HepG2 (cell line): ENCODE results near the gene BAIAP2L2. TPM values are rescaled to one million over a fixed set of nuclear protein-coding genes. Genes with fewer than 3 reads are reported as not detected.

Experiments used
- ATAC-seq: fragments of 200-7000 bp; cut with Tn5 transposase; 3 replicates; pipeline ENCODE4 v1.9.1; 2020; ENCODE audit warnings: mild to moderate bottlenecking, moderate library complexity
- BruUV-seq: library from RNA; stranded (reverse); fragments of 400-500 nt; replicated peaks from 2 replicates; lab custom pipeline; 2021; lab: Mats Ljungman, UMichigan
- CTCF ChIA-PET: fragments of 300-600 bp; formaldehyde crosslinking; extraction: SDS; loops from one replicate; lab custom pipeline; 2021; ENCODE audit warnings: low total read pairs, inconsistent platforms, low intra/inter-chr PET ratio; lab: Yijun Ruan, JAX
- POLR2A ChIA-PET: fragments of 350-600 bp; sonication (Branson Sonifier 250); formaldehyde crosslinking; loops from one replicate; lab custom pipeline; 2020; ENCODE audit warnings: antibody characterized with exemption, inconsistent platforms; lab: Yijun Ruan, JAX
- DNase-seq: peaks from one replicate; pipeline ENCODE4 v3.0.0-alpha.2; 2015; ENCODE audit warnings: low spot score
- FAIRE-seq: peaks from 3 replicates; lab custom pipeline; 2011; peaks lifted over from hg19 to GRCh38; lab: Jason Lieb, UNC
- H2AFZ ChIP-seq: one replicate; pipeline ENCODE4 v1.6.1; 2011; ENCODE audit warnings: low read length, inconsistent platforms
- H3K27ac ChIP-seq: fragments of 300-600 bp; 3 replicates; pipeline ENCODE4 v1.8.0; 2011; ENCODE audit warnings: mixed run types, mild to moderate bottlenecking, mixed read lengths, low read length, inconsistent platforms; ENCODE audit not compliant: insufficient read depth; ENCODE audit errors: extremely low read length
- H3K27me3 ChIP-seq, 2 experiments: fragments of 200-600 bp in 1 of 2; 2 replicates in 1 of 2; 3 replicates in 1 of 2; pipeline versions ENCODE4 v1.6.0 to v1.8.0; 2011; ENCODE audit warnings: low read length in 2 of 2, mild to moderate bottlenecking in 2 of 2, moderate library complexity in 2 of 2, inconsistent platforms in 1 of 2; ENCODE audit not compliant: insufficient read depth in 2 of 2, control insufficient read depth in 1 of 2
- H3K36me3 ChIP-seq, 2 experiments: fragments of 200-600 bp in 1 of 2; replicated peaks in 1 of 2; 2 replicates in 1 of 2; 3 replicates in 1 of 2; pipeline versions ENCODE4 v1.5.1 to v1.8.0; 2011; ENCODE audit warnings: low read length in 2 of 2, inconsistent platforms in 1 of 2; ENCODE audit not compliant: insufficient read depth in 2 of 2, control insufficient read depth in 1 of 2
- H3K4me1 ChIP-seq: 2 replicates; pipeline ENCODE4 v1.5.1; 2012; ENCODE audit warnings: low read length, inconsistent platforms; ENCODE audit not compliant: insufficient read depth
- H3K4me2 ChIP-seq: 2 replicates; pipeline ENCODE4 v1.6.0; 2011; ENCODE audit warnings: low read depth, low read length, inconsistent platforms
- H3K4me3 ChIP-seq, 3 experiments: fragments of 200-600 bp in 1 of 3; sonication (generic), shearing (Covaris generic) in 1 of 3; replicated peaks in 1 of 3; 2 replicates each; pipeline ENCODE4 v1.5.1; 2011 to 2016; ENCODE audit warnings: low read length in 3 of 3, inconsistent platforms in 2 of 3, low read depth in 2 of 3, mild to moderate bottlenecking in 2 of 3, control low read depth in 1 of 3, mixed read lengths in 1 of 3; ENCODE audit not compliant: insufficient read depth in 1 of 3
- H3K79me2 ChIP-seq: one replicate; pipeline ENCODE4 v1.6.1; 2011; ENCODE audit warnings: low read length, inconsistent platforms; ENCODE audit not compliant: insufficient read depth
- H3K9ac ChIP-seq: 2 replicates; pipeline ENCODE4 v1.6.0; 2011; ENCODE audit warnings: mild to moderate bottlenecking, low read depth, low read length, inconsistent platforms; ENCODE audit not compliant: insufficient read depth
- H3K9me3 ChIP-seq: 2 replicates; pipeline ENCODE4 v1.5.1; 2012; ENCODE audit warnings: mild to moderate bottlenecking, low read length
- H4K20me1 ChIP-seq: 2 replicates; pipeline ENCODE4 v1.6.0; 2011; ENCODE audit warnings: inconsistent platforms, mild to moderate bottlenecking, low read length, moderate library complexity; ENCODE audit not compliant: insufficient read depth
- DBP ChIP-seq: sonication (generic); formaldehyde crosslinking; IDR thresholded peaks from 2 replicates; pipeline ENCODE4 v1.4.0; 2020; ENCODE audit warnings: missing genetic modification reagents; ENCODE audit errors: not compliant biosample characterization
- GABPB1 ChIP-seq: IDR thresholded peaks from 2 replicates; pipeline ENCODE4 v1.6.1; 2016; ENCODE audit warnings: mild to moderate bottlenecking, missing genetic modification reagents, moderate library complexity, missing compliant biosample characterization
- HDAC6 ChIP-seq: fragments of 200-600 bp; sonication (generic); IDR thresholded peaks from 2 replicates; pipeline ENCODE4 v1.7.0; 2017; ENCODE audit warnings: mild to moderate bottlenecking, antibody characterized with exemption, low read length, low read depth
- KLF12 ChIP-seq: sonication (generic); formaldehyde crosslinking; IDR thresholded peaks from 2 replicates; pipeline ENCODE4 v1.4.0; 2020; ENCODE audit warnings: missing genetic modification reagents, borderline replicate concordance
- NFE2 ChIP-seq: sonication (generic); formaldehyde crosslinking; IDR thresholded peaks from 2 replicates; pipeline ENCODE4 v1.4.0; 2020; ENCODE audit warnings: missing genetic modification reagents
- NFRKB ChIP-seq: fragments of 450-650 bp; IDR thresholded peaks from 2 replicates; pipeline ENCODE4 v1.6.1; 2017
- PAX8 ChIP-seq: sonication (generic); formaldehyde crosslinking; IDR thresholded peaks from 2 replicates; pipeline ENCODE4 v1.8.0; 2022; ENCODE audit warnings: mild to moderate bottlenecking, missing genetic modification reagents, borderline replicate concordance
- SIN3B ChIP-seq: fragments of 150-350 bp; IDR thresholded peaks from 2 replicates; pipeline ENCODE4 v1.6.1; 2014; ENCODE audit warnings: low read length
- SP1 ChIP-seq, 2 experiments: fragments of 450-650 bp in 1 of 2; sonication (generic) in 1 of 2; formaldehyde crosslinking in 1 of 2; IDR thresholded peaks; 2 replicates each; pipeline versions ENCODE4 v1.4.0 to v1.6.1; 2016 to 2020; ENCODE audit warnings: missing genetic modification reagents in 1 of 2
- THRA ChIP-seq: sonication (generic); formaldehyde crosslinking; IDR thresholded peaks from 2 replicates; pipeline ENCODE4 v1.4.0; 2020; ENCODE audit warnings: missing genetic modification reagents, borderline replicate concordance
- XBP1 ChIP-seq: sonication (generic); formaldehyde crosslinking; IDR thresholded peaks from 2 replicates; pipeline ENCODE4 v1.5.0; 2020; ENCODE audit warnings: missing genetic modification reagents
- ZBTB8A ChIP-seq: sonication (generic); formaldehyde crosslinking; IDR thresholded peaks from 2 replicates; pipeline ENCODE4 v1.4.0; 2020; ENCODE audit warnings: mild to moderate bottlenecking, low read depth, missing genetic modification reagents, borderline replicate concordance
- ZKSCAN1 ChIP-seq: fragments of 150-350 bp; IDR thresholded peaks from 2 replicates; pipeline ENCODE4 v1.6.1; 2014; ENCODE audit warnings: low read length
- ZNF839 ChIP-seq: sonication (generic); formaldehyde crosslinking; IDR thresholded peaks from 2 replicates; pipeline ENCODE4 v1.4.0; 2020; ENCODE audit warnings: missing genetic modification reagents, mild to moderate bottlenecking, borderline replicate concordance
- WGBS: methylation state at CpG from one replicate; pipeline ENCODE4 v1.1.6; 2017; ENCODE audit warnings: low lambda C conversion rate; 5-methylcytosine and 5-hydroxymethylcytosine counted together
- in situ Hi-C: cut with HindIII; loops from 2 replicates; pipeline ENCODE4 v1.10.0; 2017; ENCODE audit warnings: low pct_unique_long_range_greater_than_20kb; ENCODE audit not compliant: extremely low pct_ligation_motif_present
- intact Hi-C: fragments of 100-400 bp; cut with micrococcal nuclease; formaldehyde crosslinking; loops from one replicate; pipeline ENCODE4 v1.10.0; 2022; ENCODE audit not compliant: unreplicated experiment
- polyA plus RNA-seq, 8 experiments: library from polyadenylated mRNA; depleted of rRNA in 3 of 8; stranded (reverse) in 7 of 8; unstranded in 1 of 8; fragments of >200 nt; fragmentation: Illumina TruSeq in 4 of 8; extraction: Trizol in 4 of 8; gene quantifications; 2 replicates each; pipeline versions ENCODE4 v1.2.1 to v1.2.3, GENCODE V29; 2011 to 2016; ENCODE audit warnings: low read depth in 4 of 8, missing spikeins in 1 of 8, mixed read lengths in 1 of 8; ENCODE audit not compliant: insufficient read depth in 1 of 8
- total RNA-seq, 5 experiments: library from RNA; depleted of rRNA; stranded (reverse); fragments of >200 nt; fragmentation: Illumina TruSeq; extraction: Trizol; gene quantifications; 2 replicates each; pipeline ENCODE4 v1.2.3, GENCODE V29; 2016; ENCODE audit warnings: low read depth in 1 of 5
- TF ChIP-seq, protein P1 (sequence below): sonication (generic); formaldehyde crosslinking; IDR thresholded peaks from 2 replicates; pipeline ENCODE4 v1.4.0; 2020; ENCODE audit warnings: mild to moderate bottlenecking, low read depth, missing genetic modification reagents

Gene BAIAP2L2
- total and polyA plus RNA-seq, 2 of the 13 experiments (the other 11 are each of a cell fraction or from before 2014, with no cell fraction given): 4.4 to 7.5 TPM

DNA sequence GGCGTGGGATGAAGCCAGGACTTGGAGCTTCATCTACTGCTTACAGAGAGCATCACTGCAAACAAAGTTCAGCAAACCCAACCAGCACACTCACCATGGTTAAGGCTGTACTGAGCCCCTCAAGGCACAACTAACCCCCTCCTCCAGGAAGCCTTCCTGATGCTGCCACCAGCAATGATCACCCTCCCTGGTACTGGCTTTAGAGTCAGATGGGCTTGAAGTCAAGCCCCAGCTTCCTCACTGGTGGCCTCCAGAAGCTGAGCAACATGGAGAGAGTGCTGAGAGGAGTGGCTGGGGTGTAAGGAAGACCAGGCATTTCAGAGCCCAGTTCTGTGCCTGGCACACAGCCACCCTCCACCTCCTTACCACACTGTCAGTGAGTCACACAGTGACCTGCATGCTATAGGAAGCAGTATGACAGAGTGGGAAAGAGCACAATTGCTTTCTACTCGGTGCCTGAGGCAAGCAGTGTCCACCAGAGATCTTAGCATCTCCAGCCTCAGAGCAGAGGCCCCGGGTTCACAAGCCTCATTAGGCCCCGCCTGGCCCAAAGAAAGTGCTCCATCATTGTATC lies 24.7 kb upstream of the BAIAP2L2 start:
- WGBS: 72% methylated on average over 3 of the region's 4 CpGs
- ATAC-seq: no peak

DNA sequence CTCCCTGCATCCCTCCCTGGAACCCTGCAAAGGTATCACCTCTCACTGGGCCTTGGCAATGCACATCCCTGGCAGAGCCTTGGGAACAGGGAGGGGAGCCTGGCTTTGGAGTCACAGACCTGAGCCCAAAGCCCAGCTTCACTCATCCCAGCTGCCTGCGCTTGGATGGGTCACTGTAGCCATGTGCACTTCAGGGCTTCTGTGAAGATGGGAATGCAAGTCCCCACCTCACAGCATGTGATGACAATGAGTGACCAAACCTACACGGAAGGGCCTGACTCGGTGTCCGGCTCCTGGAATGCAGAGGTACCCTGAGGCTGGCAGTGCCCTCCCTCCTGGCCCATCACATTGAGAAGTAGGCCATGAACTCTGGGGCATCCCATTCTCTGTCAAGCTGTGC lies 22.8 kb upstream of the BAIAP2L2 start:
- Histone ChIP-seq H3K4me3 (no peak overlapping the region), H3K36me3 (no peaks in the 10 kb centered on the region), H3K27ac (no peak overlapping the region), H3K4me1 (no peaks in the 10 kb centered on the region), H3K4me2 (no peak overlapping the region), H3K79me2 (no peaks in the 10 kb centered on the region), H3K9me3 (no peaks in the 10 kb centered on the region), H2AFZ (no peak overlapping the region), H3K9ac (no peak overlapping the region), H3K27me3 (no peaks in the 10 kb centered on the region; a peak in 1 of 5 replicates), H4K20me1 (no peaks in the 10 kb centered on the region)
- DNase-seq (no peak), FAIRE-seq (no peak), ATAC-seq (no peak)
- ChIA-PET CTCF (no interaction called here), POLR2A (no interaction called here)
- in situ Hi-C loops (no loop called here), intact Hi-C loops (no loop called here)
- TF ChIP-seq XBP1 (no peak), HDAC6 (no peak), NFRKB (no peak), SIN3B (no peak), ZNF839 (no peak), KLF12 (CRISPR knock-in tag) (no peak), ZKSCAN1 (no peak), DBP (no peak), PAX8 (CRISPR knock-in tag) (no peak), GABPB1 (CRISPR knock-in tag) (no peak), ZBTB8A (CRISPR knock-in tag) (no peak), NFE2 (CRISPR knock-in tag) (no peak)
- TF ChIP-seq, protein P1, sequence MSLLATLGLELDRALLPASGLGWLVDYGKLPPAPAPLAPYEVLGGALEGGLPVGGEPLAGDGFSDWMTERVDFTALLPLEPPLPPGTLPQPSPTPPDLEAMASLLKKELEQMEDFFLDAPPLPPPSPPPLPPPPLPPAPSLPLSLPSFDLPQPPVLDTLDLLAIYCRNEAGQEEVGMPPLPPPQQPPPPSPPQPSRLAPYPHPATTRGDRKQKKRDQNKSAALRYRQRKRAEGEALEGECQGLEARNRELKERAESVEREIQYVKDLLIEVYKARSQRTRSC (CRISPR knock-in tag): no peak
- BruUV-seq: no TSS peak
- 80% methylated on average over 3 of the region's 4 CpGs for WGBS

More for the DNA sequence above, 24.7 kb upstream of the BAIAP2L2 start:
- no peak overlapping the region for H2AFZ ChIP-seq
- BruUV-seq: no TSS peak
- no peak overlapping the region for H3K4me3 ChIP-seq
- intact Hi-C loops: no loop called here
- in situ Hi-C loops: no loop called here
- no peaks in the 10 kb centered on the region for H4K20me1 ChIP-seq
- no peaks in the 10 kb centered on the region; a peak in 1 of 5 replicates for H3K27me3 ChIP-seq
- H3K27ac ChIP-seq: no peak overlapping the region
- H3K9me3 ChIP-seq: no peaks in the 10 kb centered on the region
- no peak for FAIRE-seq
- no peak for DNase-seq
- no peak overlapping the region for H3K9ac ChIP-seq
- POLR2A ChIA-PET: no interaction called here
- no peak overlapping the region for H3K4me2 ChIP-seq
- no peaks in the 10 kb centered on the region for H3K79me2 ChIP-seq
- H3K4me1 ChIP-seq: no peaks in the 10 kb centered on the region
- TF ChIP-seq THRA (CRISPR knock-in tag) (no peak), SP1 (IDR thresholded peaks at IDR 0.05) (no peak), SP1 (CRISPR knock-in tag; IDR thresholded peaks at IDR 0.05) (no peak)
- CTCF ChIA-PET: no interaction called here
- no peaks in the 10 kb centered on the region for H3K36me3 ChIP-seq
